GM19467 (cell line): ENCODE measurements around the gene RAC3.

Experiments used
- ATAC-seq: cut with Tn5 transposase; IDR thresholded peaks from one replicate; pipeline ENCODE4 v1.9.1; 2021; ENCODE audit warnings: mild to moderate bottlenecking, moderate library complexity; ENCODE audit not compliant: unreplicated experiment

Gene RAC3

GRCh38 chr17:82065193-82065637 lies 33.7 kb downstream of the RAC3 start:
- ATAC-seq = peak; percentile 17

DNA sequence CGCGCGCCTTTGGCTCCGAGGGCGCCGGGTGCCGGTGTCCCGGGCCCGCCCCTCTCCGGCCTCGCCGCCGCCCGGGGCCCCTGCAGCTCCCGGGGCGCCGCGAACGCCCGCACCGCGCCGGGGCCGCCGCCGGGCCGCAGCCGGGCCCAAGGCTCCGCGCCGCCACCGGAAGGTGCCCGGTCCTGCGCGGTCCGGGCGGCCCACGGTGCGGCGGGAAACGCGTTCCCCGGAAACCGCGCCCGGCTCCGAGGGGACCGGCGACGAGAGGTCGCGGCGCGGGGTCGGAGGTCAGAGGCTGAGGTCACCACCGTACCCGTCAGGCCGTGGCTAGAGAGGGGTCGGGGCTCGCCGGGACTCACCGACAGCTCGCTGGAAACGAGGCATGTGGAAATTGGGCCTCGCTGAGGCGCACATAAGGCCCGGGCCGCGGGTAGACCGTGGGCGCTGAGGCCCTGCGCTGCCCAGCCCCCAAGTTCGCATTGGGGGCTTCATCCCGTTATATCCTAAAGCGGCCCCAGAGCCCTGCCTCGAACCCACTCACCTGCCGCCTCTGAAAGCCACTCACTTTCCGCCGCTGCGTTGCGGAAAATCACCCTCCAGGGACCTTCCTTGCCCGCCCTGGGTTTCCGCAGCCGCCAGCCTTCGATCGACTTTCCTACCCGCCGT lies 34.3 kb downstream of the RAC3 start, which contains the start of gene DUS1L:
Gene DUS1L, minus strand, starts transcription at position 167 of the 666 bp plus-strand sequence. CDS start 745 bp downstream, outside the sequence.
- ATAC-seq = peak; percentile 51

- no peak for ATAC-seq
Observed at GRCh38 chr17:82070611-82071010, 39.1 kb downstream of the RAC3 start.

DNA sequence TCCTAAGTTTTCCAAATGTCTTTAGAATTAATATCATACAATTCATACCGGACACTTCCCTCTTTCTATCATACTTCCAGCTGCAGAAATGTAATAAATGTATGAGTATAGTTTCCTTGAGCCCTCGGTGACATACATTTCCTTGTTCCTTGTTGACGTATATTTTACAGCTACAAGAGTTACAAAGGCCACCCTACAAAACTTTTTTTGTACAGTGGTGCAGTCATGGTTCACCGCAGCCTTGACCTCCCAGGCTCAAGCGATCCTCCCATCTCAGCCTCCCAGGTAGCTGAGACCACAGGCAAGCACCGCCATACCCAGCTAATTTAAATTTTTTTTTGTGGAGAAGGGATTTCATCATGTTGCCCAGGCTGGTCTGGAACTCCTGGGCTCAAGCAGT lies 41.3 kb downstream of the RAC3 start:
- ATAC-seq = no peak

- no peak for ATAC-seq
Observed at GRCh38 chr17:82073446-82073845, 42.0 kb downstream of the RAC3 start.

GRCh38 chr17:82076018-82076784 lies 44.7 kb downstream of the RAC3 start:
- ATAC-seq = no peak

GRCh38 chr17:82076785-82077591 lies 45.5 kb downstream of the RAC3 start:
- no peak for ATAC-seq

GRCh38 chr17:82077617-82078358 lies 46.3 kb downstream of the RAC3 start:
- no peak for ATAC-seq

GRCh38 chr17:82078433-82078832 lies 47.0 kb downstream of the RAC3 start:
- ATAC-seq = no peak

- no peak for ATAC-seq
Observed at GRCh38 chr17:82079001-82079677, 47.7 kb downstream of the RAC3 start.

DNA sequence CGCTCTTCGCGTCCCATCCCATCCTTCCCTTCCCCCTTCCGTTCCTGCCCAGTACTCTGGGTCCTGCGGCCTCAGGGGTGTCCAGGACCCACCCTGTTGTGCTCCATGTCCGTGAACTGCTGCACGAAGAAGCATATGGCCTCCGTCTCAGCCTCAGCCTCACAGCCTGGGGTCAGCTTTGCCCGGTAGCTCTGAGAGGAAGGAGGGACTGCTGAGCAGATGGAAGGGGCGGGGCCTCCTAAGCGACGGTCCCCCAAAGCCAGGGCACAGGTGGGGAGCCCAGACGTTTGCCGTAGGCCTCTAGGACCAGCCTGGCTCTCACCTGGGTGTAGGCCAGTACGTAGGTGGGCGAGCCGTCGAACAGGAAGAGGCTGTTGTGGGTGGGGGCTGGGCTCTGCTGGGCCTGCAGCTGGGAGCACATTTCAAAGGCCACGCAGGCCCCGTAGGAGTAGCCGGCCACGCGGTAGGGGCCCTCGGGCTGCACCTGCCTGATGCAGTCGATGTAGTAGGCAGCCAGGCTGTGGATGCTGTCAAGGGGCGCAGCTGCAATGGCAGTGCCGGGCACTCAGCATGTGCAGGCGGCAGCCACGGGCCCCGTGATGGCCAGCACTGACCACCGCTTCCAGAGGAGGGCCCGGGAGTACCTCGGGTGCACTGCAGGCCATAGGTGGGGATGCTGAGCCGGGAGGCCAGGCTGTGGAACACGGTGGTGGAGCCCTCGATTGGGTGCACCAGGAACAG lies 48.7 kb downstream of the RAC3 start:
- ATAC-seq = no peak

- no peak for ATAC-seq
Observed at GRCh38 chr17:82080789-82081464, 49.4 kb downstream of the RAC3 start.

- ATAC-seq = no peak
Observed at GRCh38 chr17:82081546-82081945, 50.1 kb downstream of the RAC3 start.

DNA sequence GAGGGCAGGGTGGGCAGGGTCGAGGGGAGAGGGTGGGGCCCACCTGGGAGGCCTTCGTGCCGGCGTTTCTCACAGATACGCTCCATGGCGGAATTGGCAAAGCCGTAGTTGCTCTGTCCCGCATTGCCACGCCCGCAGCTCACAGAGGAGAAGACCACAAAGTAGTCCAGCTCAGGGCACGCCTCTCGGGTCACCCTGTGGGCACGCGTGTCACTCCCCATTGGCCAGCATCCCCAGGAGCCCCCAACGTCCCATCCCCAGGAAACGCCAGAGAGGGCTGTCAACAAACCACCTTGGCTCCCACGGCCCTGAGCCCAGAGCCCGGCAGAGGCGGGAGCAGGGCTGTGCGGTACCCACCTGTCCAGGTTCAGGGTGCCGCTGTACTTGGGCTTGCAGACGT lies 50.5 kb downstream of the RAC3 start:
- ATAC-seq = no peak

DNA sequence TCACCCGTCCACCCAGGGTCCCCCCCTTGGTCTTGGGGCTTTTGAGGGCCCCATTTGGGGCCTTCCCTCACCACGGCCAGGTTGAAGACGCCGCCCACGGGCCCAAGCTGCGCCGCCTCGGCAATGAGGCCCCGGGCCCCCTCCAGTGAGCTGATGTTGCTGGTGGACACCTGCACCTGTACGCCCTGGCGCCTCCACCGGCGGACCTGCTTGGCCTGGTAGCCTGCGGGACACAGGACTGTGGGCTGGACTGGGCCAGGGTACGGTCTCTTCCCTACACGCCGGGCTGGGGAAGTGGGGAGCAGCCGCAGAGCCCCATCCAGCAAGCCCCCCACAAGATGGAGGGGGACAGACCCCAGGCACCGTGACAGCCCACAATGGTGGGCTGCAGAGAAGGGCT lies 51.0 kb downstream of the RAC3 start:
- no peak for ATAC-seq

GRCh38 chr17:82083009-82083408 lies 51.5 kb downstream of the RAC3 start:
- no peak for ATAC-seq
